ENCODE measurements around the gene ADARB1.

DNA sequence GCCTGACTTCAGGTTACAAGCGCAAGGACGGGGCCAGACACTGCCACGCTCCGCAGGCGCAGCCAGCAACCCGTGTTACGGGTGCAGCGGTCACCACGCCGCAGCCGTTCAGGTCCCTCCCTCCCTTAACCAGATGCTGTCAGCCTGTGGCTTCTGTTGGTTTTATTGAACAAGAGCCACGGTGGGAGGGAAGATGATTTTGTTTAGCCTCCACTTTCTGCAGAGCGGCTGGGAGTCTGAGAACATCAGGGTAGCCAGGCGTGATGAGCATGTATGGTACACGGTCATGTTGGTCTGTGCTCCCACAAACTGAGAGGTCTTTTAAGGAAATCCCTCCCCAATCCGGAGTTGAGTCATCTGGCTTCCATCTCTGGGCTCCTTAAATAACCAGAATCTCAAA lies 18.5 kb upstream of the ADARB1 start:
- TF ChIP-seq, protein P1, sequence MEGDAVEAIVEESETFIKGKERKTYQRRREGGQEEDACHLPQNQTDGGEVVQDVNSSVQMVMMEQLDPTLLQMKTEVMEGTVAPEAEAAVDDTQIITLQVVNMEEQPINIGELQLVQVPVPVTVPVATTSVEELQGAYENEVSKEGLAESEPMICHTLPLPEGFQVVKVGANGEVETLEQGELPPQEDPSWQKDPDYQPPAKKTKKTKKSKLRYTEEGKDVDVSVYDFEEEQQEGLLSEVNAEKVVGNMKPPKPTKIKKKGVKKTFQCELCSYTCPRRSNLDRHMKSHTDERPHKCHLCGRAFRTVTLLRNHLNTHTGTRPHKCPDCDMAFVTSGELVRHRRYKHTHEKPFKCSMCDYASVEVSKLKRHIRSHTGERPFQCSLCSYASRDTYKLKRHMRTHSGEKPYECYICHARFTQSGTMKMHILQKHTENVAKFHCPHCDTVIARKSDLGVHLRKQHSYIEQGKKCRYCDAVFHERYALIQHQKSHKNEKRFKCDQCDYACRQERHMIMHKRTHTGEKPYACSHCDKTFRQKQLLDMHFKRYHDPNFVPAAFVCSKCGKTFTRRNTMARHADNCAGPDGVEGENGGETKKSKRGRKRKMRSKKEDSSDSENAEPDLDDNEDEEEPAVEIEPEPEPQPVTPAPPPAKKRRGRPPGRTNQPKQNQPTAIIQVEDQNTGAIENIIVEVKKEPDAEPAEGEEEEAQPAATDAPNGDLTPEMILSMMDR (IDR thresholded peaks at IDR 0.05) = no peak
- TF ChIP-seq POLR2AphosphoS5 (IDR thresholded peaks at IDR 0.05) = no peak

Measured in stomach (tissue), 4 donors.